Mesothelial cell of epicardium (in vitro differentiated cells): ENCODE results near the gene QRICH2. TPM values are rescaled to one million over a fixed set of nuclear protein-coding genes. Genes with fewer than 3 reads are reported as not detected.
"Not testable (repeated sequence)": the region's sequence is repeated elsewhere in the genome, so short reads cannot be mapped to it uniquely, and the experiment has no call there.

Experiments
- DNase-seq, 2 experiments: peaks; one replicate each; pipeline ENCODE4 v3.0.0; 2021; ENCODE audit warnings: low spot score in 2 of 2; ENCODE audit not compliant: unreplicated experiment in 2 of 2
- H3K27ac Mint-ChIP-seq: 2 replicates; pipeline ENCODE4 v1.8.0; 2021; ENCODE audit warnings: mixed read lengths
- H3K27me3 Mint-ChIP-seq: 2 replicates; pipeline ENCODE4 v1.8.0; 2021; ENCODE audit warnings: low read depth, mixed read lengths
- H3K36me3 Mint-ChIP-seq: 2 replicates; pipeline ENCODE4 v1.8.0; 2021; ENCODE audit warnings: mixed read lengths
- H3K4me1 Mint-ChIP-seq: 2 replicates; pipeline ENCODE4 v1.8.0; 2021; ENCODE audit warnings: mixed read lengths
- H3K4me3 Mint-ChIP-seq: 2 replicates; pipeline ENCODE4 v1.8.0; 2021; ENCODE audit warnings: mild to moderate bottlenecking, moderate library complexity, mixed read lengths
- H3K9me3 Mint-ChIP-seq: 2 replicates; pipeline ENCODE4 v1.8.0; 2021; ENCODE audit warnings: mixed read lengths
- CTCF ChIP-seq: fragments of 200-600 bp; sonication (generic); IDR thresholded peaks from one replicate; pipeline ENCODE4 v1.5.0; 2021; ENCODE audit warnings: antibody characterized with exemption; ENCODE audit not compliant: unreplicated experiment
- total RNA-seq: library from RNA; stranded (reverse); gene quantifications from 3 replicates; pipeline ENCODE4 v1.2.1, GENCODE V29; 2021

Gene QRICH2
- total RNA-seq, 1 donor from 2014 or later, result 7.2 TPM

- no peak for TF ChIP-seq CTCF
- Mint-ChIP-seq H3K36me3 (no peaks in the 10 kb centered on the region), H3K27me3 (peaks cover 29% of the 10 kb centered on the region), H3K4me1 (no peaks in the 10 kb centered on the region), H3K4me3 (no peak overlapping the region), H3K9me3 (no peaks in the 10 kb centered on the region), H3K27ac (no peak overlapping the region)
- no peak for DNase-seq
These were observed 75.7 kb downstream of the QRICH2 start for GRCh38 chr17:76232342-76232741.

- peaks cover 25% of the 10 kb centered on the region for H3K27me3 Mint-ChIP-seq
- DNase-seq, result not testable (repeated sequence)
These were observed 81.3 kb downstream of the QRICH2 start for GRCh38 chr17:76226749-76227148.

GRCh38 chr17:76225373-76226086 is 82.5 kb downstream of the QRICH2 start:
- not testable (repeated sequence) for H3K36me3 Mint-ChIP-seq, H3K27ac Mint-ChIP-seq, H3K4me3 Mint-ChIP-seq, H3K9me3 Mint-ChIP-seq, DNase-seq, H3K4me1 Mint-ChIP-seq
- peaks cover 22% of the 10 kb centered on the region for H3K27me3 Mint-ChIP-seq

More at GRCh38 chr17:76226749-76227148, 81.3 kb downstream of the QRICH2 start:
- H3K27ac Mint-ChIP-seq, H3K4me3 Mint-ChIP-seq, H3K4me1 Mint-ChIP-seq, H3K36me3 Mint-ChIP-seq, H3K9me3 Mint-ChIP-seq: not testable (repeated sequence)

Other genes with a start within 250 kb of the QRICH2 start
- 74.9 to 80.5 TPM (median 80.1 TPM) in 3 replicates for gene SRP68, start 235.8 kb downstream of the QRICH2 start, total RNA-seq
- gene GALR2, start 233.5 kb downstream of the QRICH2 start, total RNA-seq, result not detected in 3 replicates
- 0.18 TPM in 1 of 3 replicates, not detected in the others for gene ZACN, start 229.1 kb downstream of the QRICH2 start, total RNA-seq
- gene EXOC7, start 204.5 kb downstream of the QRICH2 start, total RNA-seq, result 254 to 261 TPM (median 258 TPM) in 3 replicates
- 2.0 to 2.1 TPM (median 2.1 TPM) in 3 replicates for gene FOXJ1, start 167.0 kb downstream of the QRICH2 start, total RNA-seq
- gene RNF157, start 67.8 kb downstream of the QRICH2 start, total RNA-seq, result 6.8 to 8.0 TPM (median 7.8 TPM) in 3 replicates
- 25.3 to 26.4 TPM (median 25.7 TPM) in 3 replicates for gene UBALD2, start 42.9 kb downstream of the QRICH2 start, total RNA-seq
- gene PRPSAP1, start 45.6 kb upstream of the QRICH2 start, total RNA-seq, result 51.3 to 57.7 TPM (median 57.6 TPM) in 3 replicates
- gene SPHK1, start 76.3 kb upstream of the QRICH2 start, total RNA-seq, result 1.7 to 2.0 TPM (median 1.9 TPM) in 3 replicates
- gene UBE2O, start 144.9 kb upstream of the QRICH2 start, total RNA-seq, result 42.7 to 46.3 TPM (median 44.3 TPM) in 3 replicates
- 0.22 to 0.40 TPM in 2 of 3 replicates, not detected in the other for gene AANAT, start 159.3 kb upstream of the QRICH2 start, total RNA-seq
- 19.1 to 21.6 TPM (median 21.5 TPM) in 3 replicates for gene RHBDF2, start 193.1 kb upstream of the QRICH2 start, total RNA-seq
- gene CYGB, start 229.4 kb upstream of the QRICH2 start, total RNA-seq, result 8.6 to 10.4 TPM (median 10.1 TPM) in 3 replicates
- 8.7 to 9.9 TPM (median 9.9 TPM) in 3 replicates for gene PRCD, start 231.8 kb upstream of the QRICH2 start, total RNA-seq